Fibroblast of skin of left biceps (primary cell): ENCODE measurements around the gene AADACL3.

Experiments used
- DNase-seq, 2 experiments: peaks; one replicate each; pipeline ENCODE4 v3.0.0-alpha.2; 2013; ENCODE audit warnings: low read depth in 2 of 2

AADACL3 gene

DNA sequence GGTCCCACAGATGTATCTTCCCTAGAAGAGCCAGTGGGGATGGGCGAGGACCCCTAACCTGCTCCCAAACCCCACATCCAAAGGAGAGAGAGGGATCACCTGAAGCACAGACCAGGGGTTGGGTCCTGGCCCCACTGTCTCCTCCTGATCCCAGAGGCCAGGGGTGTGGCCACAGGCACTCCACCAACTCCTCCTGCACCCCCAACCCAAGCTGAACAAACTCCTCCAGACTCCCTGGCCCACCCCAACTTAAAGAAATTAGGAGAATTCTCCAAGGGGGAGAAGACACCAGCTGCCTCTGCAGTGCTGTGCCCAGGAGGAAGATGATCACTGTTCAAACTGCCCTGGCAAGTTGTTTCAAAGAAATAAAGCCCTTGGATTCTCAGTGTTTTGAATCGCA, 53.1 kb downstream of the AADACL3 start:
- no peak for DNase-seq

- DNase-seq: no peak
These were observed 54.1 kb downstream of the AADACL3 start for GRCh38 chr1:12769976-12770505.

DNA sequence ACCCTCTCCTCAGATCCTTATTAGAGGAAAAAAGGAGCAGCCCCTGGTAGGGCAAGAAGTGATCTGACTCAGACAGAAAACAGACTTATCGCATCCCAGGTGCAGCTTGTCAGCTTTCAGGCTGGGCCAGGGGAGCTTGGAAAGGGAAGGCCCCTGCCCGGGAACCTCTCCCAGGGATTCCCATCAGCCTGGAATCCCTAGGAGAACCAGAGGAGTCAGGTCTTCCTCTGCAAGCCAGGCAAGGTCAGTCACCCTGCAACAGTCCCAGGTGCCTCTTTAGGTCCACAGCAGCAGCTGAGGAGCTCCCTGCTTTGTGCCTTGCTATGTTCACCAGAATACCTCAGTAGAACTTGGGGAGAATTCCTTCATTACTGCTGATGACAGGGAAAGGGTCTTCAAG, 54.7 kb downstream of the AADACL3 start:
- DNase-seq: no peak

DNA sequence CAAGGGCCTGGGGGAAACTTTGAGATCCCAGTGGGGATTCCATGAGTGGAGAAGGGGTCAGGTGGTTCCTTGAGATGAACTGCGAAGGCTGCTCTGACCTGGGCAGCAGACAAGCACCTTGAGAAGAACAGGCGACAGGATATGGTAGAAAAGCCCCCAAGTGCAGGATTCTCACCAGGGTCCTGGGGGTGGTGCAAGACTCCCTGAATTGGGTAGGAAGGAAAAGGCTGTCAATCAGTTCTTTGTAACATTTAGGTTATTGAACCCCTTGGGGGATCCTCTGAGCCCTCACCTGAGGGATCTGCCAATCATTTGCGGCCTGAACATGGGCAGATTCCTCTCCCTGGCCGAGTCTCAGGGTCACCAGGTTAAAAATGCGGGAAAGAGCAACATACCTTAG, 55.3 kb downstream of the AADACL3 start:
- DNase-seq: no peak

GRCh38 chr1:12772520-12772919, 56.6 kb downstream of the AADACL3 start:
- DNase-seq: no peak

DNA sequence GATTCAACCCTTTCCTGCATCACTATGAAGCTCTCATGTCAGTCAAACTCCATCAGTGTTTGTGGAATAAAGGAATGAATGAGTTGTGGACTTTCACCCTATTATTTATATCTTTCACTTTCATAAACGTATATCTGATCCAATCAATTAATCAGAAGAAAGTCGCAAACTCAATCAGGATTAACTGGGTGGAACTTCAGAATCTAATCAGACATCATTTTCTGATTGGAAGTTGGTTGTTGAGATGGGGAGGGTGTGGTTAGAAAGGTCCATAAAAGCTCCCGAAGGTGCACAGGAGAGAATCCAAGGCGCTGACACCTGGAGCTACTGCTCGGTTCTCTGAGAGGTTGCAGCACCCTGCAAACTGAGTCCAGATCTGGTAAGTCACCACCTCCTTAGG, 57.5 kb downstream of the AADACL3 start, which contains the start of gene PRAMEF12:
PRAMEF12 (plus strand) TSS at position 301 of the 400 bp plus-strand sequence. CDS start 1,130 bp downstream, outside the sequence.
- DNase-seq: no peak

GRCh38 chr1:12774801-12775345, 59.0 kb downstream of the AADACL3 start:
- DNase-seq: no peak

GRCh38 chr1:12775443-12775842, 59.5 kb downstream of the AADACL3 start:
- no peak for DNase-seq

GRCh38 chr1:12776801-12777557, 61.1 kb downstream of the AADACL3 start:
- no peak for DNase-seq
